GM18867 (cell line): ENCODE measurements around the gene GNG12.

ENCODE experiments used
- ATAC-seq: cut with Tn5 transposase; IDR thresholded peaks from one replicate; pipeline ENCODE4 v1.9.1; 2021; ENCODE audit warnings: mild to moderate bottlenecking, moderate library complexity; ENCODE audit not compliant: unreplicated experiment

GNG12 gene

GRCh38 chr1:67713057-67713846 is 120.0 kb downstream of the GNG12 start:
- ATAC-seq: peak; percentile 50

- ATAC-seq: no peak
Observed at GRCh38 chr1:67711855-67712212, 121.4 kb downstream of the GNG12 start.

GRCh38 chr1:67711158-67711854 is 122.0 kb downstream of the GNG12 start:
- no peak for ATAC-seq

- no peak for ATAC-seq
Observed at GRCh38 chr1:67710417-67710816, 122.8 kb downstream of the GNG12 start.

GRCh38 chr1:67708606-67709005 is 124.7 kb downstream of the GNG12 start:
- no peak for ATAC-seq

- ATAC-seq: no peak
Observed at GRCh38 chr1:67705735-67706453, 127.4 kb downstream of the GNG12 start.

GRCh38 chr1:67704351-67704750 is 128.9 kb downstream of the GNG12 start:
- ATAC-seq: no peak

GRCh38 chr1:67701876-67702275 is 131.4 kb downstream of the GNG12 start:
- ATAC-seq: no peak

GRCh38 chr1:67700692-67701410 is 132.4 kb downstream of the GNG12 start:
- no peak for ATAC-seq

- no peak for ATAC-seq
Observed at GRCh38 chr1:67700220-67700619, 133.0 kb downstream of the GNG12 start.

- no peak for ATAC-seq
Observed at GRCh38 chr1:67696708-67697107, 136.6 kb downstream of the GNG12 start.

- ATAC-seq: no peak
Observed at GRCh38 chr1:67695963-67696362, 137.3 kb downstream of the GNG12 start.

GRCh38 chr1:67691712-67692111 is 141.6 kb downstream of the GNG12 start:
- no peak for ATAC-seq

GRCh38 chr1:67690411-67690810 is 142.9 kb downstream of the GNG12 start:
- no peak for ATAC-seq

GRCh38 chr1:67690018-67690363 is 143.3 kb downstream of the GNG12 start:
- no peak for ATAC-seq

GRCh38 chr1:67689267-67690017 is 143.8 kb downstream of the GNG12 start:
- no peak for ATAC-seq

- ATAC-seq: no peak
Observed at GRCh38 chr1:67688526-67689219, 144.6 kb downstream of the GNG12 start.

GRCh38 chr1:67687649-67688048 is 145.6 kb downstream of the GNG12 start:
- no peak for ATAC-seq

GRCh38 chr1:67687198-67687545 is 146.1 kb downstream of the GNG12 start:
- ATAC-seq: no peak
